HG02938 (cell line): ENCODE measurements around the gene CMC1.
A peak's percentile ranks its signal among the peaks of the same experiment; 100 is the strongest.
"Not testable (repeated sequence)": the region's sequence is repeated elsewhere in the genome, so short reads cannot be mapped to it uniquely, and the experiment has no call there.

Experiments
- ATAC-seq: cut with Tn5 transposase; IDR thresholded peaks from one replicate; pipeline ENCODE4 v1.9.1; 2021; ENCODE audit warnings: mild to moderate bottlenecking, moderate library complexity; ENCODE audit not compliant: unreplicated experiment

The CMC1 gene, protein sequence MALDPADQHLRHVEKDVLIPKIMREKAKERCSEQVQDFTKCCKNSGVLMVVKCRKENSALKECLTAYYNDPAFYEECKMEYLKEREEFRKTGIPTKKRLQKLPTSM

DNA sequence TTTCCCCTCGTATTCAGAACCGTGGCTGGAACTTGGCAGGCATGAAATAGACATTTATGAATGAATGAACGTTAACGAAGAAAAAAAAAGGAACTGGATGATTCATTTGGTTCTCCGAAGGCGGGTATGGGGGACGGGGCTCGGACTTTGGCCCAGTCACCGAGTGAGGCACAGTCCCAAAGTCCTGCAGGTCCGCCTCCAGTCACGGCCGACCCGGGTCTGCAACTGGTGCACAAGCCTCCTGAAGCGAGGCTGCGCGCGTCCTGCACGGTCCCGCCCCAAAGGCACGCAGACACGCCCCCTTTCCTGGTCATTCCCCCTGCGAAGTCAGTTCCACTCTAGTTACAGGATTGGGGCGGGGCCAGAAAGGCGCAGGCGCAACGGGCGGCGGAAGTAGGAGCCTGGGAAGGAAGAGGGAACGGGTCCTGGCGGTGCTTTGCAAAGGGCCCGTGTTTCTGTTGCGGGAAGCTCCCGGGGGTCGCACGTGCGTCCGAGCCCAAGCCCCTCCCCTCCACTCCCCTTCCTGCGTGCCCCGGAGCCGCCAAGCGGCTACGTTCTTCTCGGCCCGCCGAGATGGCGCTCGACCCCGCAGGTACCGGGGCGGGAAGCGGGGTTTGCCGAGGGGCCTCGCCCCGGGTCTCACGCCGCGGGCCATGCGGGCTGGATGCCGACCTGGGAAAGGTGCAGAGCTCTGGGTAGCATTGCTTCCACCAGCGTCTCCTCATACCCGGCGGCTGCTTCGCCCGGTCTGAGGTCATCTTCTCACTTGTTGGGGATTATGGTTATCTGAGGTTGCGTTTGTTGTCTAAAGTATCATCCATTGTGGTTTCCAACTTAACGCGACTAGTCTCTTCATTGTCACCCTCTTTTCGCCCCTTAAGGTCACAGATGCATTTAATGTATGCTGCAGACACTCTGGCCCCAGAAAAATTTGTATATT is at the start of gene CMC1:
Gene CMC1 (plus strand): TSS at position 399 of the 940 bp plus-strand sequence. CDS start 175 bp downstream, at position 574.
- peak; percentile 90 for ATAC-seq

DNA sequence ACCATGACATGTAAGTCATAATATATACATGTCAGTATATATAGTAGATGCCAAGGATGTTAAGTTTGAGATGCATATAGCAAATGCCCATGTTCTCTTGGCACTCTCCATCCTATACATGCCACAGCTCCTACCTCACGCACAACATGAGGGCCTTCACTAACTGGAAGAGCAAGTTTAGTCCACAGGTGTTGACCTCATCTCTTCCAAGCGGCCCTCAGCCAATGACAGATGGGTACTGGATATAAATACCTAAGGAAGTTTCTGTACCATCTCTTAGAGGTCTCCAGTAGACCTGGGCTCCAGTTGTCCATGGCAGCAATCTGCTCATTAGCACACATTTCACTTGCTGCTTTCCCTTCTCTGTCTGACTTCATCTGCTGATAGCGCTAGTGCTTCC is 43.3 kb upstream of the CMC1 start:
- ATAC-seq = no peak

DNA sequence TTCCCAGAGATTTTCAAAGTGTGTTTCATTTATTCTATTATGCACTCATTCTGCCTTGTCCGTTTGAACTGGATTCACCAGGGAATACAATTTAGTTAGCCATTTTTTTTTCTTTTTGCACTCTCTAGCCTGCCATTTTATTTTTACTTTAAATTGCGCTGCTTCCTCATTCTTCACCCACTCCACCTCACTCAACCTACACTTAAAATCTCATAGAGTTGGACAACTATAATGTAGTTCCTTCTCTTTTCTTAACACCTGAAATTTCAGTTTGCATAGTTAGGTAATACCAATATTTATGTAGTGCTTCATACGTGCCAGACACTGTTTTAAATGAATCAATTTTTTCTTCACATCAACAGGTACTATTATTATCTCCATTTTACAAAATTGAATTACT is 42.4 kb upstream of the CMC1 start:
- no peak for ATAC-seq

DNA sequence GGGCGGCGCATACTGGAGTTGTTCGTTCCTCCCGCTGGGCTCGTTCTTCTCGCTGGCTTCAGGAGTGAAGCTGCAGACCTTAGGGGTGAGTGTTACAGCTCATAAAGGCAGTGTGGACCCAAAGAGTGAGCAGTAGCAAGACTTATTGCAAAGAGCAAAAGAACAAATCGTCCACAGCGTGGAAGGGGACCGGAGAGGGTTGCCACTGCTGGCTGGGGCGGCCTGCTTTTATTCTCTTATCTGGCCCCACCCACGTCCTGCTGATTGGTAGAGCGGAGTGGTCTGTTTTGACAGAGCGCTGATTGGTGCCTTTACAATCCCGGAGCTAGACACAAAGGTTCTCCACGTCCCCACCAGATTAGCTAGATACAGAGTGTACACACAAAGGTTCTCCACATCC is 41.8 kb upstream of the CMC1 start:
- ATAC-seq = not testable (repeated sequence)

DNA sequence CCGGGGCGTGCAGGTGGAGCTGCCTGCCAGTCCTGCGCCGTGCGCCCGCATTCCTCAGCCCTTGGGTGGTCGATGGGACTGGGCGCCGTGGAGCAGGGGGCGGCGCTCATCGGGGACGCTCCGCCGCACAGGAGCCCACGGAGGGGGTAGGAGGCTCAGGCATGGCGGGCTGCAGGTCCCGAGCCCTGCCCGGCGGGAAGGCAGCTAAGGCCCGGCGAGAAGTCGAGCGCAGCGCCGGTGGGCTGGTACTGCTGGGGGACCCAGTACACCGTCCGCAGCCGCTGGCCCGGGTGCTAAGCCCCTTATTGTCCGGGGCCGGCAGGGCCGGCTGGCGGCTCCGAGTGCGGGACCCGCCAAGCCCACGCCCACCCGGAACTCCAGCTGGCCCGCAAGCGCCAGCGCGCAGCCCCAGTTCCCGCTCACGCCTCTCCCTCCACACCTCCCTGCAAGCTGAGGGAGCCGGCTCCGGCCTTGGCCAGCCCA is 41.0 kb upstream of the CMC1 start:
- ATAC-seq = not testable (repeated sequence)

DNA sequence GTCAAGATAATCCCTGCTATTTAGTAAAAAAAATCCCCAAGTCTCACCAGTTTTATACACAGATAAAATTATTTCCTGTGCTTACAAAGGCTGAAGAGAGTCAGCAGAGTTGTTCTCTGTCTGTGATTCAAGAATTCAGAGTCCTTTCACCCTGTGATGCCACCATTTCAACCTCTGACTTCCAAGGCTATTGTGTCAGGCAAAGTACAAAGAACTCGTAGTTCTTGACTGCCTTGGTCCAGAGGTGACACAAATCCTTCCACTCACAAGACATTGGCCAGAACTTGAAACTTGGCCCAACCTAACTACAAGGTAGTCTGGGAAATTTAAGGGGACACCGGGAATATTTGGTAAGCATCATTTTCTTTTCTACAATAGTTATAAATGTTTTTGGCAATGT is 34.9 kb upstream of the CMC1 start:
- ATAC-seq = no peak

DNA sequence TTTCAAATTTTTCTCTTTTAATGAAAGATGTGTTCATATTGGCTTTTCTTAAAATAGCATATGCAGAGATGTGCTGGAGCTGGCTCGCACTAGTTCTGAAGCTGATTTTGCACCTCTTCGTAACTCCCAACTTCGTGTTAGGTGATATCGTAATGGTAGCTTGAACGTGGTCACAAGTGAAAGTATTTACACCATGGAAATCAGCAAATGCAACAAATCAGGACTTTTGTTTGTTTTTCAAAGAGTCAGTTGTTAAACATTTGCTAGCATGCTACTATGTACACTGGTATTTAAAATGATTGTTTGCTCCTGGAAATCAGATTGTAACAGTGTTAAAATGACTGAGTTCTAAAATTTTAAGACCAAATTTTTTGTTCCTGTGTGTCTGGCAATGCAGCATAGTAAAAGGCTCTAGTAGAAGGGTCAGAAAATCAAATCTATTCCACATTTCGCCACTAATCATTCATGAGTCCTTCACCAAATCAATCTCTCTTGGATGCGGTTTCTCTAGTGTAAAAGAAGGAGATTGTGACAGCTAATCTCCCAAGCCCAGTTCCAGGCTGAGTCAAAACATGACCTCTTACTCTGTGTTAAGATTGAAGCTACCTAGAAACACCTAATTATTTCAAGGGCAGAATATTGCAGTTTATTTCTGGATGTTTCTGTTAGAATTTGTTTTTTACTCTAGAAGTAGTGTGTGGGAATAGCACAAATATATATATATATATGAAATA is 34.3 kb upstream of the CMC1 start:
- ATAC-seq = no peak

DNA sequence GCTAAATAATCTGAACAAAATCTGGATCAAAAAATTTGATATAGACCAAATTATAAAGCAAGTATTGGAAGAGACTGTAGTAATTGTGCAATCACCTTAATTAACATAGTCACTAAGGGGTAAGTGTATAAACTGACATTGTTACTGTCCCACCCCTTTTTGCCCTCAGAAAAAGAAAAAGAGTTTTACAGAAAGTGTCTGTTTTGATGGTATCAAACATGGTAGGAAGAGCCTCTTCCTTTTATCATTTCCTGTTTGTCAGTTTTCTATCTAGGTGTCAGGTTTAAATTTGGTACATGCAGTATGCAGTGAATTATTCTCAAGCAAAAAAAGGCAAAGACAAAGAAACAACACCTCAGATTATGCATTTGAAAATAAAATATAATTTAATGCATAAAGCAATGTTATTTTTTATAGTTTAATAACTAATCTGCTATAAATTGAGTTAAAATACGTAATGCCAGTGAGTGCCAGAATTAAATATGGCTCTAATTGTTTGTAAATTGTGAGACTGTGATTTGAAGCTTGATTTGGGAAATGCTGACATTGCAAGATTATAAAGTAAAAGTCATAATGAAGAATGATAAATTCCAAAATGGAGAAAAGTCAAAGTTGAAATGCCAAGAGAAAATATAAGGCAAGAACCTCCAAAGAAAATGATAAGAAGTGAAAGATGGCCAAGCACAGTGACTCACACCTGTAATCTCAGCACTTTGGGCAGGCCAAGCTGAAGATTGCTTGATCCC is 30.3 kb upstream of the CMC1 start:
- no peak for ATAC-seq

DNA sequence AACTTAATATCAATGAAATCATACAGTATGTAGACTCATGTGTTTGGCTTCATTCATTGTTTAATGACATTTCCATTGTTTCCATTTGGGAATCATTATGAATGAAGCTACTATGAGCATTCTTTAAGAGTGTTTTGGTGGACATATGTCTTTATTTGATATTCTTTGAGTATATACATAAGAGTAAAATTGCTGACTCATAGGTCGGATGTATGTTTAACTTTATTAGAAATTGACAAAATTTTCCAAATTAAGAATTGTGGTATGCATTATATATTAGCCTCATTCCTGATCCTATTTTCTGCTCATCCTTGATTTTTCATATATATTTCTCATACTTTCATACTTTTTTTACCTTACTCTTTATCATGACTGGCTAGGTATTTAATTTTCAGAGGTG is 28.7 kb upstream of the CMC1 start:
- ATAC-seq = no peak

DNA sequence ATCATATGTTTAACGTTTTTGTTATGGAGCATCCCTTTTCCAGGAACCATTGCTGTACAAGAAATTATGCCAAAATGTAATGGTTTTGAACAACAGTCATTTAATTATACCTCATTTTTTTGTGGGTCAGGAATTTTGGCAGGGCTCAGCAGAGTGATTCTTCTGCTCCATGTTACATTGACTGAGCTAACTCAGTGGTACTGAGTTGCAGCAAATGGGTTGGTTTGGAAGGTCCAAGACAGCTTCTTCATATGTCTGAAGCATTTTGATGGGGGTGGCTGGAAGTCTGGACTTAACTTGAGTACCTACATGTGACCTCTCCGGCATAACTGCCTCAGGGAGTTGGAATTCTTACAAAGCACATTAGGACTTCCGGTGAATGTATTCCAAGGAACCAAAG is 26.0 kb upstream of the CMC1 start:
- no peak for ATAC-seq

DNA sequence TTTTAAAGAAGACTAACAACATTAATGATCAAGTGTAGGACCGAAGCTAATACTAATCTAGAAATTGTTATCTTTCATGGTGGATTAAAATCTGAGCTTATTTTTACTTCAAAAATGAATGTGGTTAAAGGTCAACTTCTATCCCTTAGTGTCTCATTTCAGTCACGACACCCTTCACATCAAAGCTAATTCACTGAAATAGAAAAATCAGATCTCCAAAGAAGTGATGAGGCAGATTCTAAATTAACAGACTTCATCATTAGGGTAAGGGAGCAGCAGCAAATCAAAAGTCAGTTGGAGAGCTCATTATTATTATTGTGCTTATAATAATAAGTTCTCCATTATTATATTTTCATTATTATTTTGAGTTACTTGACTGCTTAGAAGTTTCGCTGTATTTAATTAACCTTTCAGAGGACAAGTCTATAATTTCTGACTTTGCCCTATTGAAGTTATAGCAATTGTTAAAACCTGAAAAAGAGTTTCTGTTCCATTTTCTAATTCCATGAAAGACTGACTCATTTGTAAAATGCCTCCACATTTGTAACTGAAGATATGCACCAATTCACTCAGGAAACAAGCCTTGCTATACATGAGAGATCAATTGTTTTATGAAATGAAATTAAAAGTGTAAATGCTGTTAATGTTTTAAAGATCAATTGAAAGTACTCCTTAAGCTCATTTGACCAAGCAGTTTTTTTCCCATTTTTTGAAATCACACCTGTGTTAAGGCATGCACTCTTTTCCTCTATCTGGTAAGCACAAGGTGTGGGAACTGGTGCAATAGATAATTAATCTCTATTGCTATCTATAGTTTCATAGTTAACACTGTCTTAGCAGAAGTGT is 23.1 kb upstream of the CMC1 start:
- ATAC-seq = no peak

DNA sequence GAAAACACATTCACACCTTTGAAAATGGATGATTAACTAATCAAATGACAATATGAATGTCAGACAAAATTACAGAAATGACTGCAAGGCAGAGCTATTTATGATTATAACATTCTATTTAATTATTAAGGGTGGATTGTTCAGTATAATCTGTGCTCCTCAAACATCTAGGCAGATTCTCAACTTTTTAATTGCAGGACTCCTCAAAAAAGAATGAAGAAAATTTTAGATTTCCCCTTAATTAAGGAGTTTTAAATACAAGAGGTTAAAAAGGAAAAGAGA is 22.6 kb upstream of the CMC1 start:
- ATAC-seq = no peak

DNA sequence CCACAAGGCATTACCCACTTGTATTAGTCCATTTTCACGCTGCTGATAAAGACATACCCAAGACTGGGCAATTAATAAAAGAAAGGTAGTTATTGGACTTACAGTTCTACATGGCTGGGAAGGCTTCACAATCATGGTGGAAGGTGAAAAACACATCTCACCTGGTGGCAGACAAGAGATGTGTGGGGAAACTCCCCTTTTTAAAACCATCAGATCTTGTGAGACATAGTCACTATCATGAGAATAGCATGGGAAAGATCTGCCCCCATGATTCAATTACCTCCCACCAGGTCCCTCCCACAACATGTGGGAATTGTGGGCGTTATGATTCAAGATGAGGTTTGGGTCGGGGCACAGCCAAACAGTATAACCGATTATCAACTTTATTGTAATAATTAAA is 17.0 kb upstream of the CMC1 start:
- no peak for ATAC-seq

DNA sequence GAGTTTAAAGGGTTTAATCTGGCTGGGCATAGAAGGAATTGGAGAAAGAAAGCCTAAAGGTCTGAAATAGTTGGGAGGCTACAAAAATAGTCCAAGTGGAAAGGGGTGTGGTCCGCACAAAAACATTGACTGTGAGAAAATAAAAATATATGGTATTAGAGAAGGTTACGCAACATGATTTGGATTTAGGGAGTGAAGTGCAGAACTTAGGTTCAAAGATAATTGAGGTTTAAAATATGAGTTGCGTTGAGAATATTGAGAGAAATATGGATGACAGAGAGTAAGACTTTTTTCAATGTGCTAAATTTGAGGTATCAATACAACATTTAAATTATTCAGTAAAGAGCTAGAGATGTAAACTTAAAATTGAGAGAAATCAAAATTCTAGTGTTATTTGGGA is 15.4 kb upstream of the CMC1 start:
- no peak for ATAC-seq

DNA sequence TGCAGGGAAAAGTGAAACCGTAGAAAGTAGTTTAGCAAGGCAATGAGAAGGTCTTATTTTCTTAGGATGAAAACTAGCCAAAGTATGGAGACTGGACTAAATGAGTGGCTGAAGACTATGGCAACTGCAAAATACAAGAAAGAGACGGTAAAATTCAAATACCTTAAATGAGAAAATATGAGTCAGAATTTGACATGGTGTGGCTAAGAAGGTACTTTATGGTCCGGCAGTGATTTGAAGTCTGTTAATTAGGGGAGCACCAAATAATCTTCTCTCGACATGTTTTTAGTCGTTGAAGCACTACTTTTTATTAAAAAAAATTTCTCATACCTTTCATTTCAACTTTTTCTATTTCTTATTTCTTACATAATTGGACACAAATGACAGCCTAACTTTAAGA is 12.8 kb upstream of the CMC1 start:
- ATAC-seq = no peak

DNA sequence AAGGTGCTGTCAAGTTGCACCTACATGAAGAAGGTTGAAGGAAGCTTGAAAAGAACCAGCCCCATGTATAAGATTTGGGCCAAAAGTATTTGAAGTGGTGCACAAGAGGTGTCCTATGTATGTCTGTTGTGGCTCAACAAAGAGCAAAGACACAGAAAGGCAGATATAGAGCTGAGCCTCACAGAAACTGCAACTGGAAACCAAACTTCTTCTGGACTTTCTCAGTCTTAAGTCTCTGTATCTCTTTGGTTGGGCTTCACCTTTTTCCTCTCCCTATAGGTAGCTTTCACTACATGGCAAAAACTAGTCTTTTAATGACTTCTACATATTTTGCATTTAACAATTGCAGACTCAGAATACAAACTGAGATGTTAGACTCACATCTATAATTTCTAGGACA is 8.8 kb upstream of the CMC1 start:
- ATAC-seq = no peak

DNA sequence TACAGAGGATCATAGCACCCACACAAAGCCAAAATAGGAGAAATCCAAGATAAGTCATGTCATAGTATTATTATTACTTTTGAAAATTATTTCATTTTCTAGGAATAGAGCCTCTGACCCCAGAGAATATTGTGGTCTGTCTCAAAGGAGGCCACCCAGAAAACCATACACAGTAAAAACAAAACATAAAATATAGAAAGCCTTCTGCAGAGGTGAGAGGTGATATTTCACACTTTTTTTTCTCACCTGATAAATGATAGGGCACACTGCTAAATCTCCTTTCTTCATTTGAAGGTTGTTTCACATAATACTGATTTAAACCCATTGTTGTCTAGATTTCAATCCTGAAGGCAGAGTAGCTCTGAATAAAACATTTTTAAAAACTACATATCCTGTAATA is 7.0 kb upstream of the CMC1 start:
- ATAC-seq = no peak

DNA sequence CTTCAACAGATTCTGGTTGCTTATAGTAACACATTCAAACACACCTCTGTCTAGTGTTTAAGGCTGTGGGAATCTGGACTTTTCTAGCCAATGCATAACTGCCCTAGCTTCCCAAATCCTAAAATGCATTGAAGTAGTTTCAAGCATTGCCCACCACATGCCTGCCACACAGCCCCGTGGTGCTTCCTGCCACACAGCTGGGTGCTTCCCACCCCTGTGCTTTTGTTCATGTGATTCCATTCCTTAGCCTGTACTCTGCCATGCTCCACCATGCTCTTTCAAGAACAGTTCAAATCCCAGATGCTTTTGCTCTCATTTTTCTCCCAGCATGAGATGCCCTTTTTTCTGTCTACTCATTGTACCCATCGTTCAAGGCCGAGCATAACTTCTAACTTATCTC is 2.3 kb upstream of the CMC1 start:
- ATAC-seq = no peak

DNA sequence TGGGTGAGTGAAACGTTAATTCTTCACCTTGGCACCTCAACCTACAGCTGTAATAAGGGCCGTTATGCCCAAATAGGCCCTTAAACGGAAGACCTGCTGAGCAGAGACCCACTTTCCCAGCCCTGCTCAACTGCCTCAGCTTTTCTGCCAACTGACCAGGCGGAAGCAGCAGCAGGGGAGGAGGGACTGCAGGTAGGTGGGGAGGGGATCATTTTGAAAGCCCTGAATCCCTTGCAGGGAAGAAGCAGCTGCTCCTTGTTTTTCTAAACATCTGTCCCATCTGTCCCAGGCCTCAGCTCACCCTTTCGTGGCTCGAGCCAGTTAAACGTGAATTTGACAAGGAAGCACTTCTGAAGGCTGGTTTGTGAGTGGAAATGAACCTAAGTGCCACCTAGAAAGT is 978 bp upstream of the CMC1 start:
- no peak for ATAC-seq

DNA sequence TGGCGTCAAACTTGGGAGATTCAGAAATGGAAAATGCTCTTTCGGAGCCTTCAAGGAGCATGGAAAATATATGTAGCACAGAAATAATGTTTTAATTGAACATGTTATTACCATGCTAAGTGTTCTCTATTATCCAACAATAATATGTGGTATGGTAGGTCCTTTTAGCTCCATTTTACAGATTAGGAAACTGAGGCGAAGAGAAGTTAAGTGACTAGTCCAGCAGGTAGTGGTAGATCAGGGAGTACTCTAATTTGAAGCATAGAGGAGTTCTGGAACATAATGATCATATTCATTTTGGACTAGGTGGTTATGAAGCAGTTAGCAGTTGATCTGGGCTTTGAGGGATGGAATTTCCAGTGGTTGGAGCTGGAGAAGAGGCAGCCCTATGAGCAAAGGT is 1.1 kb downstream of the CMC1 start:
- ATAC-seq = no peak
